Activated CD8-positive, alpha-beta memory T cell treated with anti-CD3 and anti-CD28 coated beads for 4 hours (primary cell): ENCODE results near the gene CDC42EP1.

ENCODE experiments used
- DNase-seq, 2 donors: peaks; one replicate each; pipeline ENCODE4 v3.0.0-alpha.2; 2020; ENCODE audit warnings: low read depth in 2 of 2

CDC42EP1 gene

DNA sequence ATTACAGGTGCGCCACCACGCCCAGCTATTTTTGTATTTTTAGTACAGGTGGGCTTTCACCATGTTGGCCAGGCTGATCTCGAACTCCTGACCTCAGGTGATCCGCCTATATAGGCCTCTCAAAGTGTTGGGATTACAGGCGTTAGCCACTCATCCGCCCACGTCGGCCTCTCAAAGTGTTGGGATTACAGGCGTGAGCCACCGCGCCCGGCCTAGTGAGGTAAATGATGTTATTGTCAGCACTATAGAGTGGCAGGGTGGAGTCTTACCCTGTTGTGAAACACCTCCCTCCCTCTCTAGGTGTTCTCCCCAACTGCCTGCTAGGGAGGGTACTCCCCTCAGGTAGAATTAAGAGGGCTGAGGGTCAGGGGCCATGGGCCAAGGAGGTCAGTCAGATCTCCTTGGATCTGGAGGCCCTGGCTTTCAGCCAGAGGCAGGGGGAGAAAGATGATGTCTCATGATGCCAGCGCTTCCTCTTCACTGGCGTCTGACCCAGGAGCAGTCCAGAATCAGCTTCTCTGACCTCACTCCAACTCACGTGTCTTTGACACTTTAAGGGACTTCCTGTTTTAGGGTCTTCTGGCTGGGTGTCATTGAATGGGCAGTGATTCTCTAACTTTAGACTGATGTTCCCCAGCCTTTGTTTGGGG lies 50.3 kb downstream of the CDC42EP1 start:
- DNase-seq = no peak

DNA sequence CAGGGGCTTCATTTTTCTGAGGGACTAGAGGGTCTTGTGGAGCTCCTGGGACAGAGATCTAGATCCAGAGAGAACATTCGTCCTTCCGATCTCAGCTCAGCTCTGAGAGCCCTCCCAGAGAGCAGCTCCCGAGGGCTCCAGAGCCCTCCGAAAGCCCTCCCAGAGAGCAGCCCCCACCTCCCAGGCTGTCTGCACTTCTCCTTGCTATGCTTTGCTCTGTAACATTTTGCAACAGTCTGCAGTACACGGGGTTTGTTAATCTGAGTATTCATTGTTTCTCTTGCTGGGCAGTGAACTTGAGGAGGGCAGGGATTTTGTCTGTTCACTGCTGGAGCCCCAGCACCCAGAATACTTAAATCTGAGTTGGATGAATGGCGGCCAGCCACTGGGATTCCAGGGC lies 50.9 kb downstream of the CDC42EP1 start:
- no peak for DNase-seq

DNA sequence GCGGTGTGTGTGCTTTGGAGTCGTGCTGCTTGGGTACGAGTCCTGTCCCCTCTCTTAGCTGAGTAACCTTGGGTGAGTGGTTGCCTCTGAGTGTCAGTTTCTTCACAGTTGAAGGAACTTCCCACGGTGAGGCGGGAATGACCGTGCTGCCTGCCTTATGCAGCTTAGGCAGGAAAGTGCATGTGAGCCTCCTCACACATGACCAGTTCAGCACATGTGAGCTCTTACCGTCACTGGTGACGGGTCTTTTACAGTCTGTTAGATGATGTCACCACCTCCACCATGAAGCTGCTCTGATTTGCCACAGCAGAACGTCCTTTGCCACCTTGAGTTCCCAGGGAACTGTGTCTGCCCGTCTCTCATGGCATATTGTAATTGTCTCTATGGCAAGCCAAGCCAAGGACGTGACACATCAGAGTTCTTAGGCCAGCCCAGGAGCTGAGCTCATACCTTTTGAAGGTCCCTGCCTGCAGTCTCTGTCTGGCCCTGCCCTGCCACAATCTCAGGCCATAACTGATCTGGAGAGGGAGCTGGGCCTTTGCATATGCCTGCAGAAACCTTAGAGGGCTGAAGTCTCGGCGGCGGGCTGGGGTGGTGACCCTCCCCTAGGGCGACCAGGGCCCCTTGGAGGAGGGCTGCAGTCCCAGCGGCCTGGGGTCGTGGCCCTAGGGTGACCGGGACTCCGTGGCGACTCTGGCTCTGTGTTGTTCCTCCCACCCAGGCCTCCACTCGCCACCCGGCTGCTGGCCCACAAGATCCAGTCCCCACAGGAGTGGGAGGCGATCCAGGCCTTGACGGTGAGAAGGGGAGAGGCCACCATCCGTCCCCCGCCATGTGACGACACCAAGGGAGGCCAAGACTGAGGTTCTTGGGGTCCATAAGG lies 56.2 kb downstream of the CDC42EP1 start:
- no peak for DNase-seq

- DNase-seq = no peak
Observed at GRCh38 chr22:37617431-37617830, 57.2 kb downstream of the CDC42EP1 start.

GRCh38 chr22:37618072-37618656 lies 57.9 kb downstream of the CDC42EP1 start:
- DNase-seq = no peak

GRCh38 chr22:37618674-37619073 lies 58.4 kb downstream of the CDC42EP1 start:
- no peak for DNase-seq
